Measurements from ENCODE around the gene CDKN1C.

DNA sequence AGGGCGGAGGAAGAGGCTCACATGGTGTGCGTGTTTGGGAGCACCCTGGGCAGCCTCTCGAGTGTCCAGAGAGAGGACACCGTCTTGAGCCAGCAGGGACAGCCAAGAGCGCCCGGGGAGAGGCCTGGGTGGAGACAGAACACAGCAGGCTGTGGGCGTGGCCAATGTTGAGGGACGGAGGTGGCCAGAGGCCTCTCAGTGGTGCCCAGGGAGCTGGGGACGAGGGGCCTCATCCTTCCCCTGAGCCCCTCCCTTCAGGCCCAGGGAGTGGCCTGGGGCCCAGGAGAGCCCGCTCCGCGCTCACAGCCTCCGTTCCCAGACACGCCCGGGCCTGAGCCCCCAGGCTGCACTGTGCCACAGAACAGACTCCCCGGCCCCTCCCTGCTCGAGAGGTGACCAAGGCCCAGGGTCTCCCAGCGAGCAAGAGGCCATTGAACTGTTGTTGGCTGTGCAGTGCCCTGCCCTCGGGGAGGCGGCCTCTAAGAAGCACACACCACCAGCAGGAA is 48.4 kb downstream of the CDKN1C start:
- TF ChIP-seq POLR2A (IDR thresholded peaks at IDR 0.05) (no peak), EP300 (IDR thresholded peaks at IDR 0.05) (no peak), POLR2AphosphoS5 (IDR thresholded peaks at IDR 0.05) (no peak)
- TF ChIP-seq, protein P1, sequence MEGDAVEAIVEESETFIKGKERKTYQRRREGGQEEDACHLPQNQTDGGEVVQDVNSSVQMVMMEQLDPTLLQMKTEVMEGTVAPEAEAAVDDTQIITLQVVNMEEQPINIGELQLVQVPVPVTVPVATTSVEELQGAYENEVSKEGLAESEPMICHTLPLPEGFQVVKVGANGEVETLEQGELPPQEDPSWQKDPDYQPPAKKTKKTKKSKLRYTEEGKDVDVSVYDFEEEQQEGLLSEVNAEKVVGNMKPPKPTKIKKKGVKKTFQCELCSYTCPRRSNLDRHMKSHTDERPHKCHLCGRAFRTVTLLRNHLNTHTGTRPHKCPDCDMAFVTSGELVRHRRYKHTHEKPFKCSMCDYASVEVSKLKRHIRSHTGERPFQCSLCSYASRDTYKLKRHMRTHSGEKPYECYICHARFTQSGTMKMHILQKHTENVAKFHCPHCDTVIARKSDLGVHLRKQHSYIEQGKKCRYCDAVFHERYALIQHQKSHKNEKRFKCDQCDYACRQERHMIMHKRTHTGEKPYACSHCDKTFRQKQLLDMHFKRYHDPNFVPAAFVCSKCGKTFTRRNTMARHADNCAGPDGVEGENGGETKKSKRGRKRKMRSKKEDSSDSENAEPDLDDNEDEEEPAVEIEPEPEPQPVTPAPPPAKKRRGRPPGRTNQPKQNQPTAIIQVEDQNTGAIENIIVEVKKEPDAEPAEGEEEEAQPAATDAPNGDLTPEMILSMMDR (IDR thresholded peaks at IDR 0.05): peak in 1 of 2 donors; percentile 43
